ENCODE measurements around the gene ZCCHC2. TPM values are rescaled to one million over a fixed set of nuclear protein-coding genes. Genes with fewer than 3 reads are reported as not detected.

ZCCHC2 gene
- total and polyA plus RNA-seq, 2 experiments from 2014 or later: 3.3 to 14.9 TPM

GRCh38 chr18:62586781-62587487 is 64.1 kb downstream of the ZCCHC2 start:
- DNase-seq (ENCODE audit: low spot score): no peak
- no peaks in the 10 kb centered on the region for H3K27me3 ChIP-seq
- H4K20me1 ChIP-seq (ENCODE audit: insufficient read depth, poor library complexity, severe bottlenecking): no peaks in the 10 kb centered on the region
- TF ChIP-seq, protein P1, sequence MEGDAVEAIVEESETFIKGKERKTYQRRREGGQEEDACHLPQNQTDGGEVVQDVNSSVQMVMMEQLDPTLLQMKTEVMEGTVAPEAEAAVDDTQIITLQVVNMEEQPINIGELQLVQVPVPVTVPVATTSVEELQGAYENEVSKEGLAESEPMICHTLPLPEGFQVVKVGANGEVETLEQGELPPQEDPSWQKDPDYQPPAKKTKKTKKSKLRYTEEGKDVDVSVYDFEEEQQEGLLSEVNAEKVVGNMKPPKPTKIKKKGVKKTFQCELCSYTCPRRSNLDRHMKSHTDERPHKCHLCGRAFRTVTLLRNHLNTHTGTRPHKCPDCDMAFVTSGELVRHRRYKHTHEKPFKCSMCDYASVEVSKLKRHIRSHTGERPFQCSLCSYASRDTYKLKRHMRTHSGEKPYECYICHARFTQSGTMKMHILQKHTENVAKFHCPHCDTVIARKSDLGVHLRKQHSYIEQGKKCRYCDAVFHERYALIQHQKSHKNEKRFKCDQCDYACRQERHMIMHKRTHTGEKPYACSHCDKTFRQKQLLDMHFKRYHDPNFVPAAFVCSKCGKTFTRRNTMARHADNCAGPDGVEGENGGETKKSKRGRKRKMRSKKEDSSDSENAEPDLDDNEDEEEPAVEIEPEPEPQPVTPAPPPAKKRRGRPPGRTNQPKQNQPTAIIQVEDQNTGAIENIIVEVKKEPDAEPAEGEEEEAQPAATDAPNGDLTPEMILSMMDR (IDR thresholded peaks at IDR 0.05; ENCODE audit: poor library complexity): no peak
- no peak for TF ChIP-seq EZH2 (IDR thresholded peaks at IDR 0.05; ENCODE audit: borderline replicate concordance)
- no peak for TF ChIP-seq EZH2phosphoT487 (IDR thresholded peaks at IDR 0.05; ENCODE audit: low read depth, severe bottlenecking, unreplicated experiment)
- H3K4me3 ChIP-seq: no peak overlapping the region
- no peaks in the 10 kb centered on the region for H3K9me2 ChIP-seq (replicated peaks; ENCODE audit: insufficient read depth)
- H3K27ac ChIP-seq: no peak overlapping the region
- no peak overlapping the region for H2AFZ ChIP-seq
- no peak overlapping the region for H3K4me2 ChIP-seq
- H3K4me1 ChIP-seq (ENCODE audit: insufficient read depth): no peaks in the 10 kb centered on the region
- 93% methylated on average over 19 of the region's 19 CpGs for WGBS (ENCODE audit: low lambda C conversion rate, missing lambda C conversion rate)
- no peaks in the 10 kb centered on the region for H3K36me3 ChIP-seq (replicated peaks; ENCODE audit: insufficient read depth, low read depth)
- H3K9me3 ChIP-seq (ENCODE audit: low read depth): no peaks in the 10 kb centered on the region
- no peaks in the 10 kb centered on the region for H3K79me2 ChIP-seq

GRCh38 chr18:62587689-62588088 is 64.9 kb downstream of the ZCCHC2 start:
- H3K9me3 ChIP-seq (ENCODE audit: low read depth): no peaks in the 10 kb centered on the region
- H3K9me2 ChIP-seq (replicated peaks; ENCODE audit: insufficient read depth): no peaks in the 10 kb centered on the region
- no peaks in the 10 kb centered on the region for H3K36me3 ChIP-seq (replicated peaks; ENCODE audit: insufficient read depth, low read depth)
- no peaks in the 10 kb centered on the region for H4K20me1 ChIP-seq (ENCODE audit: insufficient read depth, poor library complexity, severe bottlenecking)
- no peaks in the 10 kb centered on the region for H3K4me1 ChIP-seq (ENCODE audit: insufficient read depth)
- no peak overlapping the region for H3K4me3 ChIP-seq
- no peaks in the 10 kb centered on the region for H3K27me3 ChIP-seq
- no peak overlapping the region for H3K27ac ChIP-seq
- WGBS (ENCODE audit: low lambda C conversion rate, missing lambda C conversion rate): 67% methylated on average over 7 of the region's 9 CpGs
- no peak overlapping the region for H3K4me2 ChIP-seq
- DNase-seq (ENCODE audit: low spot score): no peak
- H2AFZ ChIP-seq: no peak overlapping the region
- no peaks in the 10 kb centered on the region for H3K79me2 ChIP-seq
- TF ChIP-seq, protein P1 (IDR thresholded peaks at IDR 0.05; ENCODE audit: poor library complexity): no peak
- TF ChIP-seq EZH2 (IDR thresholded peaks at IDR 0.05; ENCODE audit: borderline replicate concordance): no peak
- TF ChIP-seq EZH2phosphoT487 (IDR thresholded peaks at IDR 0.05; ENCODE audit: low read depth, severe bottlenecking, unreplicated experiment): no peak

DNA sequence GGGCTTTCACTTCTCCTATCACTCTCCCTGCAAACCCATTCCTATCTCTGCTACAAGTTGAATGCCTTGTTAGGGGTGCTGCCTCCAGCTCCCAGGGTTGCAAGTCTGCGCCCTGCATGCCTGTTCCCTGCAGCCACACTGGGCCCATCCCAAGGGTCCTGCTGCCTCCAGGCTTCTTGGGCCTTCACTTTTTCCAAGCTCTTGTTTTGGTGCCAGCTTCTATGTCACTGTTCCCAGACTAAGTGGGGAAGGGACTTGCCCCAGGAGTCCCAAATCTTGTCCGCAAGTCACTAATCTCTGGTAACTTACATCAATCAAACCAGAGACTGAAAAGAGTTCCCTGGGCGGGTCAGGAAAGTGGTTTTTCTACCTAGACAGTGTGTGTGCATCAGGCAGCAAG is 65.4 kb downstream of the ZCCHC2 start:
- TF ChIP-seq EZH2 (IDR thresholded peaks at IDR 0.05; ENCODE audit: borderline replicate concordance): no peak
- TF ChIP-seq, protein P1 (IDR thresholded peaks at IDR 0.05; ENCODE audit: poor library complexity): no peak
- TF ChIP-seq EZH2phosphoT487 (IDR thresholded peaks at IDR 0.05; ENCODE audit: low read depth, severe bottlenecking, unreplicated experiment): no peak
- no peak overlapping the region for H3K4me2 ChIP-seq
- no peaks in the 10 kb centered on the region for H3K79me2 ChIP-seq
- no peaks in the 10 kb centered on the region for H3K4me1 ChIP-seq (ENCODE audit: insufficient read depth)
- no peaks in the 10 kb centered on the region for H3K36me3 ChIP-seq (replicated peaks; ENCODE audit: insufficient read depth, low read depth)
- H3K27me3 ChIP-seq: no peaks in the 10 kb centered on the region
- H3K9me2 ChIP-seq (replicated peaks; ENCODE audit: insufficient read depth): no peaks in the 10 kb centered on the region
- DNase-seq (ENCODE audit: low spot score): no peak
- 97% methylated on average over 3 of the region's 3 CpGs for WGBS (ENCODE audit: low lambda C conversion rate, missing lambda C conversion rate)
- no peak overlapping the region for H3K4me3 ChIP-seq
- H4K20me1 ChIP-seq (ENCODE audit: insufficient read depth, poor library complexity, severe bottlenecking): no peaks in the 10 kb centered on the region
- no peak overlapping the region for H2AFZ ChIP-seq
- no peaks in the 10 kb centered on the region for H3K9me3 ChIP-seq (ENCODE audit: low read depth)
- H3K27ac ChIP-seq: no peak overlapping the region

Measured in hepatocyte (in vitro differentiated cells).